22Rv1 (cell line): Measurements from ENCODE around the gene PLEKHO1.

Experiments
- H3K27ac ChIP-seq: fragments of 450-650 bp; 2 replicates; pipeline ENCODE4 v1.5.1; 2017
- CTCF ChIP-seq: fragments of 450-650 bp; IDR thresholded peaks from 2 replicates; pipeline ENCODE4 v1.5.1; 2017; ENCODE audit warnings: mild to moderate bottlenecking
- ZFX ChIP-seq: fragments of 450-650 bp; IDR thresholded peaks from 2 replicates; pipeline ENCODE4 v1.6.1; 2017; ENCODE audit warnings: antibody characterized with exemption, borderline replicate concordance

The PLEKHO1 gene

DNA sequence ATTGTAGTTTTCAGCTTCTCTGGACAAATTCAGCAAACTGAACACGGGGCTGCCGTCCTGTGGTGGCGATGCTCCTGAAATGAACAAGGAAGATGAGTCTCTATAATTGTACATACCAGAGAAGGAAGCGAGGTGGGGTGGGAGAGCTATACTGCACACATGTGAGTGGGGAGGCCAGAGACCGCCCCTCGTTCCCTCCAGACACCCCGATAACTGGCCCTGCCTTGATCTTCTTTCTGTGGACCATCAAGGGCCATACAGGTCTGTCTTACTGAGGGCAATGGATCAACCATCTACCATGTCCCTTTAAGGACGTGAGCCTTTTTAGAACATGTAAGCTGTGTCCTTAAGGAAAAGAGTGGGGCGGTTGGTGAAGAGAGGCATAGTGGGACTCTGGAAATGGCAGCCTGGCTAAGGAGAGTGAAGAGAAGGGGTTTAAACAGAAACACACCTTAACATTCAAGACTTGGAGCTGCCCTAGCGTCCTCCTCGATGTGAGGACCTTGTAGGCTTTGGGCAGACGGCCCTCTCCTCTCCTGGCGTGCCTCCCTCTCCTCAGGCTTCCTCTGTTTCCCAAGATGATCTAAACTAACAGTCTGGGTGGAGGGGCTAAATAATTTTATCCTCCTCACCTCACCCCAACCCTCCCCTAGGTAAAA, 5.8 kb downstream of the PLEKHO1 start:
- TF ChIP-seq CTCF: no peak
- TF ChIP-seq ZFX: no peak
- no peak overlapping the region for H3K27ac ChIP-seq

DNA sequence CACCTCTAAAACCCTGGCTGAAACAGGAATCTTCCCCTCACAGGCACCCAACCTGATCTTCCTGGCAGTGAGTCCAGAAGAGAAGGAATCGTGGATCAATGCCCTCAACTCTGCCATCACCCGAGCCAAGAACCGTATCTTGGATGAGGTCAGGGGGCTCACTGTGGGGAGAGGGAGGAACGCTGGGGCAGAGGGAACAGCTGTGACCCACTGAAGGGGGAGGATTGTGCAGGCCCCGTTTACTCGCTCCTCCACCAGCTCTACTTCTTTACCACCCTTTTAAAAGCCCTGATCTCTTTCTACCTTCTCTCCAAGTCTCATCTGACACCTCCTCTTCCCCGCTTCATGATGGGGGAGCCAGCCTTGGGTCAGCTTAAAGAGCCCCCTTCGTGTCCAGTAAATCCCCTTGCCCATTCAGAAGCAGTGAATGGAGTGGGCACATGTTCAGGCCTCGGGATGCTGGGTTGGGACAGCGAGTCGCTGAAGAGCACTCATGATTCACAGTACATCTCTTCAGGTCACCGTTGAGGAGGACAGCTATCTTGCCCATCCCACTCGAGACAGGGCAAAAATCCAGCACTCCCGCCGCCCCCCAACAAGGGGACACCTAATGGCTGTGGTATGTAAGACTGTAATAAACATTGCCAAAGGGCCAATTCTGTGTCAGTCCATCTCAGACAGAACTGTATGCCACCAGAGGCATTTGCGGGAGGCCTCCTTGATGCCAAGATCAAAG, 7.3 kb downstream of the PLEKHO1 start:
- TF ChIP-seq CTCF (no peak), ZFX (no peak)
- H3K27ac ChIP-seq: no peak overlapping the region

- TF ChIP-seq ZFX (no peak), CTCF (no peak)
- H3K27ac ChIP-seq: no peak overlapping the region
Observed at GRCh38 chr1:150159550-150159949, 9.8 kb downstream of the PLEKHO1 start.

GRCh38 chr1:150160964-150161621, 11.4 kb downstream of the PLEKHO1 start:
- TF ChIP-seq CTCF: no peak
- TF ChIP-seq ZFX: no peak
- H3K27ac ChIP-seq: peak overlapping the region; percentile 3; the same call in 1 of the 2 replicates

GRCh38 chr1:150161747-150162581, 12.2 kb downstream of the PLEKHO1 start:
- no peak for TF ChIP-seq ZFX
- no peak for TF ChIP-seq CTCF
- H3K27ac ChIP-seq: peak overlapping the region; percentile 74

GRCh38 chr1:150162582-150162861, 12.8 kb downstream of the PLEKHO1 start:
- no peak; the same call in 1 of the 2 replicates for TF ChIP-seq CTCF
- TF ChIP-seq ZFX: no peak
- H3K27ac ChIP-seq: peak overlapping the region; percentile 74
